Neuronal stem cell (in vitro differentiated cells): ENCODE data around the gene THSD4.

Experiments
- DNase-seq: peaks from one replicate; pipeline ENCODE4 v3.0.0-alpha.2; 2013; ENCODE audit warnings: low spot score
- H2AFZ ChIP-seq: one replicate; pipeline ENCODE4 v1.6.1; 2013; ENCODE audit warnings: mild to moderate bottlenecking, low read length, inconsistent platforms
- H2AK5ac ChIP-seq: 2 replicates; pipeline ENCODE4 v1.6.1; 2013; ENCODE audit warnings: low read depth, mild to moderate bottlenecking, inconsistent platforms, low read length, moderate library complexity, mixed read lengths
- H2BK120ac ChIP-seq: 2 replicates; pipeline ENCODE4 v1.6.1; 2013; ENCODE audit warnings: low read depth, mild to moderate bottlenecking, inconsistent platforms, low read length, moderate library complexity, mixed read lengths
- H2BK12ac ChIP-seq: one replicate; pipeline ENCODE4 v1.6.1; 2013; ENCODE audit warnings: low read length, inconsistent platforms
- H2BK15ac ChIP-seq: 2 replicates; pipeline ENCODE4 v1.6.1; 2013; ENCODE audit warnings: mild to moderate bottlenecking, low read length, inconsistent platforms, mixed read lengths
- H2BK5ac ChIP-seq: one replicate; pipeline ENCODE4 v1.6.1; 2013; ENCODE audit warnings: inconsistent platforms, mild to moderate bottlenecking, low read length, moderate library complexity
- H3K14ac ChIP-seq: one replicate; pipeline ENCODE4 v1.6.1; 2013; ENCODE audit warnings: low read length, inconsistent platforms
- H3K18ac ChIP-seq: 2 replicates; pipeline ENCODE4 v1.6.1; 2013; ENCODE audit warnings: low read length, inconsistent platforms
- H3K23ac ChIP-seq: 2 replicates; pipeline ENCODE4 v1.6.1; 2013; ENCODE audit warnings: low read depth, mild to moderate bottlenecking, mixed read lengths, low read length, inconsistent platforms; ENCODE audit not compliant: poor library complexity
- H3K27ac ChIP-seq: replicated peaks from 3 replicates; pipeline ENCODE4 v1.5.1; 2013; ENCODE audit warnings: low read length, inconsistent platforms
- H3K27me3 ChIP-seq, 3 experiments: 2 replicates each; pipeline ENCODE4 v1.6.1; 2013; ENCODE audit warnings: low read length in 3 of 3, mild to moderate bottlenecking in 2 of 3, inconsistent platforms in 1 of 3, low read depth in 1 of 3, mixed read lengths in 1 of 3, moderate library complexity in 1 of 3; ENCODE audit not compliant: control insufficient read depth in 3 of 3, insufficient read depth in 3 of 3
- H3K36me3 ChIP-seq, 2 donors: replicated peaks in 1 of 2; 2 replicates each; pipeline ENCODE4 v1.6.1; 2013; ENCODE audit warnings: low read length in 2 of 2; ENCODE audit not compliant: control insufficient read depth in 2 of 2, insufficient read depth in 2 of 2
- H3K4ac ChIP-seq: 2 replicates; pipeline ENCODE4 v1.6.1; 2013; ENCODE audit warnings: inconsistent platforms, mild to moderate bottlenecking, low read length, moderate library complexity
- H3K4me1 ChIP-seq, 2 donors: 1 replicate in 1 of 2; 2 replicates in 1 of 2; pipeline ENCODE4 v1.6.1; 2013; ENCODE audit warnings: low read length in 2 of 2, low read depth in 1 of 2; ENCODE audit not compliant: control insufficient read depth in 2 of 2, insufficient read depth in 1 of 2
- H3K4me2 ChIP-seq: one replicate; pipeline ENCODE4 v1.6.1; 2013; ENCODE audit warnings: mild to moderate bottlenecking, low read length, inconsistent platforms; ENCODE audit not compliant: insufficient read depth, poor library complexity, severe bottlenecking
- H3K4me3 ChIP-seq, 2 donors: 2 replicates each; pipeline ENCODE4 v1.5.1; 2013; ENCODE audit warnings: low read length in 2 of 2, mild to moderate bottlenecking in 2 of 2, inconsistent platforms in 1 of 2, moderate library complexity in 1 of 2
- H3K79me1 ChIP-seq: one replicate; pipeline ENCODE4 v1.6.1; 2013; ENCODE audit warnings: low read depth, mild to moderate bottlenecking, inconsistent platforms, low read length, moderate library complexity
- H3K9ac ChIP-seq: one replicate; pipeline ENCODE4 v1.6.1; 2013; ENCODE audit warnings: mild to moderate bottlenecking, low read depth, low read length, inconsistent platforms; ENCODE audit not compliant: poor library complexity
- H3K9me3 ChIP-seq, 2 donors: replicated peaks in 1 of 2; 2 replicates each; pipeline versions ENCODE3 to v1.6.1; 2013; ENCODE audit warnings: low read length in 2 of 2, mild to moderate bottlenecking in 2 of 2, inconsistent platforms in 1 of 2, low read depth in 1 of 2, mixed read lengths in 1 of 2, moderate library complexity in 1 of 2; ENCODE audit not compliant: control insufficient read depth in 2 of 2, insufficient read depth in 1 of 2
- H4K8ac ChIP-seq: one replicate; pipeline ENCODE4 v1.6.1; 2013; ENCODE audit warnings: low read depth, mild to moderate bottlenecking, inconsistent platforms, low read length, moderate library complexity
- H4K91ac ChIP-seq: one replicate; pipeline ENCODE4 v1.6.1; 2013; ENCODE audit warnings: low read length, low read depth, mild to moderate bottlenecking, inconsistent platforms; ENCODE audit not compliant: poor library complexity
- WGBS, 2 donors: extraction: QIAGEN DNeasy Blood & Tissue Kit; methylation state at CpG; one replicate each; pipeline ENCODE4 v1.1.7; 2013; ENCODE audit warnings: missing lambda C conversion rate in 2 of 2, mixed read lengths in 1 of 2; ENCODE audit not compliant: insufficient read length in 2 of 2, insufficient replicate concordance in 1 of 2; ENCODE audit errors: extremely low coverage in 2 of 2; 5-methylcytosine and 5-hydroxymethylcytosine counted together

The THSD4 gene

DNA sequence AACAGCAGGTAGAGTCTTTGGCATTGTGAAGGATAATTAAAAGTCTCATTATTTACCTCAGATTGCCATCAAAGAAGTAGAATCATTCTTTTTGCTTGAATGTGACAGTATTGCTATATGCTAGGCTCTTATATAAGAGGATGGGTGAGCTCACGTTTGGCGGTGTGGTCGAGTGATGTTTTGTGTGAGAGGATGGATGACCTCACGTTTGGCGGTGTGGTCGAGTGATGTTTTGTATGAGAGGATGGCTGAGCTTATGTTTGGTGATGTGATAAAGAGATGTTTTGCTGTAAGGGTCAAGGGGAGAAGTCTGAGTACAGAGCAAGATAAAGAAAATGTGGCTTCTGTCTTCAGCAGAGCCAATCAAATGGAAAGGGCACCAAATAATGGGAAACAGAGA, 395.5 kb downstream of the THSD4 start:
- WGBS, 2 donors = 100% methylated on average over 3 of the region's 6 CpGs; no CpG with 5 or more reads in 1 of the 2 donors
- Histone ChIP-seq H2BK12ac (no peak overlapping the region), H3K9ac (no peak overlapping the region)

DNA sequence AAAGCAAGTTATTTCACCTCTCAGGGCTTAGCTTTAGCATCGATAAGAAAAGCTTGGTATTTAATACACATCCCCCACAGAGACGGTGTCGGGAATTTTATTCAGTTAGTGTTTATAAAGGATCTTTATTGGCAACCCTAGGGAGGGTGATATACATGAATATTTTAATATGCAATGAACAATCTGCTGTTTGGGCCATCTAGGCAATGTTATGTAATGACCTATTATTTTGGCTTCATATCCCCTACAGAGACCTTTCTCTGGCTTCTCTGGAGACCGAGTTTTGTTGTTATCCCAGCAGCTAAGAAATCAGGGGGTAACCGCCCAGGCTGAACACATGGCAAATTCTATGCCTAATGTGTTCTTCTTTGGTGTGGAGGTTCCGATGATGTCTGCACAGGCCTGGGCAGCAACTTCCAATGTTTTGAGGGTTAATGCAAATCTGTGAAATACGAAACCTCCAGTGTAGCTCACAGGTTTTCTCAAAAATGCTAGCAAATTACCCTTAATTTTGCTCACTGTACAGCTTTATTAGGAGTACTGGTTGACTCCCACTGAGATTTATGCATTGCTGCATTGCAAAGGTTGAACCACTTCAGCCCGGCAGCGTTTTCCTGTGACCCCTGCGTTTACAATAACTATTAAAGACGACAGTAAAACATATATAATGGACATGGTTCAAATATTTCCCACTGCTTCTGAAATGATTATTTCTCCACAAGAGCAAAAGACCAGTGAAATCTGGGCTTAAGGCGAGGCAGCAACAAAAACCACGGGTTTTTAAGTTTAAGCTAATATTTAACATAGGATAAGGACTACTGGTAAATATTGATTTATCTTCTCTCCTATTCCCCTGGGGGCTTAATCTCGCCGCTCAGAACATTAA, 396.8 kb downstream of the THSD4 start:
- no peak overlapping the region for H3K4me3 ChIP-seq
- H3K4me2 ChIP-seq = no peak overlapping the region
- H3K27me3 ChIP-seq = peaks cover 0 to 26% (median 0%) of the 10 kb centered on the region in 3 experiments
- no peak overlapping the region for H3K18ac ChIP-seq
- H2AK5ac ChIP-seq = no peak overlapping the region
- no peak overlapping the region for H2AFZ ChIP-seq
- no peaks in the 10 kb centered on the region for H3K9me3 ChIP-seq
- H4K8ac ChIP-seq = no peak overlapping the region
- no peak overlapping the region for H3K9ac ChIP-seq
- no peak overlapping the region for H3K4ac ChIP-seq
- no peaks in the 10 kb centered on the region for H3K79me1 ChIP-seq
- peaks cover 0 to 2% of the 10 kb centered on the region in 2 donors for H3K4me1 ChIP-seq
- H3K27ac ChIP-seq = no peak overlapping the region
- no peaks in the 10 kb centered on the region for H3K36me3 ChIP-seq
- H4K91ac ChIP-seq = no peak overlapping the region
- H2BK15ac ChIP-seq = no peak overlapping the region
- no peak overlapping the region for H3K14ac ChIP-seq
- H2BK120ac ChIP-seq = no peak overlapping the region
- H3K23ac ChIP-seq = no peak overlapping the region
- DNase-seq = no peak
- no peak overlapping the region for H2BK5ac ChIP-seq
- WGBS, 2 donors = no CpG with 5 or more reads among the region's 15 CpGs
- H2BK12ac ChIP-seq = no peak overlapping the region

More for the DNA sequence above, 395.5 kb downstream of the THSD4 start:
- Histone ChIP-seq H2AFZ (no peak overlapping the region), H3K9me3 (no peaks in the 10 kb centered on the region), H3K14ac (no peak overlapping the region), H2BK5ac (no peak overlapping the region), H3K79me1 (no peaks in the 10 kb centered on the region), H2AK5ac (no peak overlapping the region), H2BK15ac (no peak overlapping the region), H3K23ac (no peak overlapping the region), H3K36me3 (no peaks in the 10 kb centered on the region), H3K18ac (no peak overlapping the region), H3K4ac (no peak overlapping the region), H3K4me3 (no peak overlapping the region), H3K4me1 (peaks cover 0 to 2% of the 10 kb centered on the region in 2 donors), H2BK120ac (no peak overlapping the region), H3K27ac (no peak overlapping the region), H4K8ac (no peak overlapping the region), H3K27me3 (peaks cover 0 to 21% (median 0%) of the 10 kb centered on the region in 3 experiments), H4K91ac (no peak overlapping the region), H3K4me2 (no peak overlapping the region)
- no peak for DNase-seq

DNA sequence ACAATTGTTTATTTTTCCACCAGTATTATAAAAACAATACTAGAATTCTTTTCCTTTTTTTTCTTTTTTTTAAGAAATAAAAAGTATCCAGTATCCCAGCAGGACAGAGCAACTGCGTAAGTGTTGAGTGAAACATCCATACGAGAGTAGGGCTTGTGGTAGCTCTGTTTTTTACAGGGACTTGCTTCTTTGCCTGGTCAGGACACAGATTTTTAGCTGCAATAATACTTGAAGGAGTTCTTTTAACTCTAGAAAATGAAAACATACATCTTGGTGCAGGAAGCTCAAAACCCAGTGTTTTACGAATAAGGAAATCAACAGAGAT, 397.4 kb downstream of the THSD4 start:
- Histone ChIP-seq H3K79me1 (no peaks in the 10 kb centered on the region), H4K91ac (no peak overlapping the region), H3K23ac (no peak overlapping the region), H2AFZ (no peak overlapping the region), H3K4me3 (no peak overlapping the region), H3K9me3 (no peaks in the 10 kb centered on the region), H3K36me3 (no peaks in the 10 kb centered on the region), H3K27me3 (peaks cover 0 to 26% (median 0%) of the 10 kb centered on the region in 3 experiments), H2BK5ac (no peak overlapping the region), H2AK5ac (no peak overlapping the region), H3K4me2 (no peak overlapping the region), H4K8ac (no peak overlapping the region), H2BK120ac (no peak overlapping the region), H3K27ac (no peak overlapping the region), H2BK15ac (no peak overlapping the region), H3K4me1 (peaks cover 0 to 2% of the 10 kb centered on the region in 2 donors), H3K4ac (no peak overlapping the region), H3K9ac (no peak overlapping the region), H2BK12ac (no peak overlapping the region), H3K18ac (no peak overlapping the region), H3K14ac (no peak overlapping the region)
- WGBS, 2 donors = no CpG with 5 or more reads among the region's 3 CpGs
- DNase-seq = no peak

DNA sequence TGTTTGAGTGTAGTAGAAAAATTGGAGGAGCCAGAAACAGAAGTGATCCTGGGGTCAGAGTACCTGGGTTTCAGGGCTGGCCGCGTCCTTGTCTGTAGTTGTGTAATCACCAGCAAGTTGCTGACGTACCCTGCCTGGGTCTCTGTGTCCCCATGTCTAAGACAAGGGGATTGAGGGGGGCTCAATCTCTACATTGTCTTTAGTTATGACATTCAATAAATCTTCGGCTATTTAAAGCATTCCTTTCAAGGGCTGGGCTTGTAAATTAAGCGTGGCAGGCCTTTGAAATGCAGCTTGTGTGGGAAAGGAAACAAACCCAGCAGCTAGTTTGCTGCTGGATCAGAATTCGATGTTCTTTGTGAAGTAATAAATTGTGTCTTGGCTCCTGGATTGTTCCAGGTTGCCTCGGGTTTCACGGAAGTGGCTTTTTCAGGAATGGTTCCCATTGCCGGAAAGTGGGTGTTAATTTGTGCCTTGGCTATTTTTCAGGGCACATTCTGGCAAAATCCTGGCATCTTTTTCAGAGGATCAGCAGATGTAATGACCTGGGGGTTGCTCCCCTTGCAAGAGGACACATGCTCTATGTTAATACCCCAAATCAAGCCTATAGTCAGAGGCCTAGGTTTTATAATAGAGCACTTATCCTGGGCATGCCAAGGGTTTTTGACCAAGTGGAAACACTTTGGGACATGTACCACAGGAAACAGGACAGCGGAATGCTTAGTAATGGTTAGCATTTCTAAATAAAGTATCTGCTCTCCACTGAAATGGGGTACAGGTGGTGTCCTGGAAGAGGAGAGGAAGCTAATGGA, 400.3 kb downstream of the THSD4 start:
- Histone ChIP-seq H2BK15ac (no peak overlapping the region), H3K36me3 (no peaks in the 10 kb centered on the region), H3K4me1 (peaks cover 0 to 2% of the 10 kb centered on the region in 2 donors), H2AK5ac (no peak overlapping the region), H4K91ac (no peak overlapping the region), H2BK120ac (no peak overlapping the region), H3K27me3 (peaks cover 0 to 26% (median 0%) of the 10 kb centered on the region in 3 experiments), H3K14ac (no peak overlapping the region), H2BK12ac (no peak overlapping the region), H3K27ac (no peak overlapping the region), H4K8ac (no peak overlapping the region), H2BK5ac (no peak overlapping the region), H2AFZ (no peak overlapping the region), H3K18ac (no peak overlapping the region), H3K9ac (no peak overlapping the region), H3K23ac (no peak overlapping the region), H3K4ac (no peak overlapping the region), H3K9me3 (no peaks in the 10 kb centered on the region), H3K4me3 (no peak overlapping the region), H3K79me1 (no peaks in the 10 kb centered on the region), H3K4me2 (no peak overlapping the region)
- no CpG with 5 or more reads among the region's 10 CpGs for WGBS, 2 donors
- DNase-seq = no peak
